Parathyroid adenoma (tissue), 2 donors: ENCODE measurements around the gene SFTPA2.

Source experiments
- H2AFZ ChIP-seq: fragments of 300-600 bp; sonication (generic); one replicate; pipeline ENCODE4 v1.7.0; 2017; ENCODE audit warnings: antibody characterized with exemption, mild to moderate bottlenecking
- H3K27ac ChIP-seq: fragments of 300-600 bp; sonication (generic); one replicate; pipeline ENCODE4 v1.7.0; 2017
- H3K27me3 ChIP-seq: fragments of 300-600 bp; sonication (generic); one replicate; pipeline ENCODE4 v1.7.0; 2017; ENCODE audit warnings: low read length; ENCODE audit not compliant: control insufficient read depth, insufficient read depth
- H3K36me3 ChIP-seq: fragments of 300-600 bp; sonication (generic); one replicate; pipeline ENCODE4 v1.7.0; 2017; ENCODE audit warnings: low read length; ENCODE audit not compliant: control insufficient read depth, insufficient read depth
- H3K4me1 ChIP-seq: fragments of 300-600 bp; sonication (generic); one replicate; pipeline ENCODE4 v1.7.0; 2017; ENCODE audit warnings: control low read depth
- H3K4me2 ChIP-seq: fragments of 300-600 bp; sonication (generic); one replicate; pipeline ENCODE4 v1.7.0; 2017; ENCODE audit warnings: low read length
- H3K4me3 ChIP-seq: fragments of 300-600 bp; sonication (generic); one replicate; pipeline ENCODE4 v1.7.0; 2017; ENCODE audit warnings: low read depth, low read length
- H3K79me2 ChIP-seq: fragments of 300-600 bp; sonication (generic); one replicate; pipeline ENCODE4 v1.7.0; 2017; ENCODE audit warnings: control low read depth
- H3K9ac ChIP-seq: fragments of 300-600 bp; sonication (generic); one replicate; pipeline ENCODE4 v1.7.0; 2017; ENCODE audit warnings: mild to moderate bottlenecking
- H3K9me3 ChIP-seq: fragments of 300-600 bp; sonication (generic); one replicate; pipeline ENCODE4 v1.7.0; 2017; ENCODE audit warnings: low read length; ENCODE audit not compliant: control insufficient read depth
- CTCF ChIP-seq: fragments of 300-600 bp; sonication (generic); IDR thresholded peaks from one replicate; pipeline ENCODE4 v1.7.0; 2017; ENCODE audit warnings: antibody characterized with exemption, mild to moderate bottlenecking
- donor health status: primary hyperparathyroidism.

Gene SFTPA2

DNA sequence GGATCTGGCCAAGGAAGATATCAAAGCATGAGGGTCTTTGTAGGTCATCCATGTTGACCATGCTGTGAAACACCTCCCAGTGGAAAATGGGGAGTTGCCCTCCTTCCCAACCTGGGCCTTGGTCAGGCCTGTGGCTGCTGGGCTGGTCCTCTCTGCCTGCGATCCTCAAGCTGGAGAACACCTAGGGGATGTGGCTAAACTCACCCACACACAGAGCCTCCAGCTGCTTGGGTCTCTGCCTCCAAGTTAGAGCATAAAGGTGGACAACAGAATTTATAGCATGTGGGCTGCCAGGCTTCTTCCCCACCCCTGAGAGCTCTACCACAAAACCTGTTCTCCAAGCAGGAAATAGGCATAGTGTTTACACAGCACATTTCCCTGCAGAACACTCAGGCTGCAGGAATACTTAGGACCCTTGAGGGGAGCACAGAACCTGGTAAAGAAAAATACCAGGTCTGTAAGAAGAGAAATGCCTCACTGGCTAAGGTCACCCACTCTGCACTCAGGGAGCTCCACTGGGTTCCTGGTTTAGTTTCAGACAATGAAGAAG lies at the start of gene SFTPA2:
SFTPA2 (minus strand) TSS at position 248 of the 550 bp plus-strand sequence. CDS start 924 bp downstream, outside the sequence.
- no peak within 1 kb of the TSS for H3K4me3 ChIP-seq
- no peak within 1 kb of the TSS for H2AFZ ChIP-seq
- H3K4me2 ChIP-seq = no peak within 1 kb of the TSS
- H3K79me2 ChIP-seq = no peaks in the 10 kb centered on the region
- peaks cover 2% of the 10 kb centered on the region for H3K4me1 ChIP-seq
- no peak within 1 kb of the TSS for H3K27ac ChIP-seq
- no peaks in the 10 kb centered on the region for H3K36me3 ChIP-seq
- no peaks in the 10 kb centered on the region for H3K9me3 ChIP-seq
- H3K9ac ChIP-seq = no peak within 1 kb of the TSS
- no peaks in the 10 kb centered on the region for H3K27me3 ChIP-seq
- no peak for TF ChIP-seq CTCF

DNA sequence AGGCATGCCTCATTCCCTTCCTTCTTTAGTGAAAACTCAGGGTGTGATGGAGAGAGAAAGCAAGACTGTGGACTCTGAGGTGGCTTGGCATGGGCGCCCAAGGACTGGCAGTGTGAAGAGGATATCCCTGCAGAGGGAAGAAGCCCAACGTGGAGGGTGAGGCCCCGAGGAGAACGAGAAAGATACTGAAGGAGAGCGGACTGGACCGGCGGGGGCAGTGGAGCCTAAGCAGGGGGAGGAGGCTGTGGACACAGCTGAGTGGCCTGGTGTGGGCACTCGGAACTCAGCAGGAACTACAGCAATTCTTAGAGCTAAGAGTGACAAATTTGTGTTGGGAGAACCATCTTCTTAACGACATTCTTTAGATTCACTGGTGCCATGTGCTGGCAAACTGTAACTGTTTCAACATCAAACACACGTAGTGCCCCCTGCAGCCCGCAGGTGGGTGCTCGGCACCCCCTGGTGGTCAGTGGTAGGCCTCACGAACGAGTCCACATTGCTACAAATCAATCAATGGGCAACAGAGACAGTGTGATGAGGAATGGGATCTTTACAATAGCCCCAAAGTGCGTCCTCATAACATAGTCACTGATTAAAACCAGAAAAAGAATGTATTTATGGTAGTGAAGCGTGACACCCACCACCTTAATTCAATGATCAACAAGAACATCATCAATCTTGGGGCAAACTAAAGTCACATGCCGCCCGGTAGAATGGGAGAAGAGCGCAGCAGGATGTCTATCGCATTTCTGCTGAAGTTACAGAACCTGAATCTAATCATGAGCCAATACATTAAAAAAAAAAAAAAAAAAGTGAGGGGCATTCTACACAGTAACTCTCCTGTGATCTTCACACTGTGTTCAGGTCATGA lies 48.5 kb upstream of the SFTPA2 start:
- TF ChIP-seq CTCF = peak; percentile 49
- Histone ChIP-seq H3K79me2 (no peaks in the 10 kb centered on the region), H3K27me3 (no peaks in the 10 kb centered on the region), H3K9ac (no peak overlapping the region), H3K4me2 (no peak overlapping the region), H2AFZ (no peak overlapping the region), H3K4me1 (no peaks in the 10 kb centered on the region), H3K4me3 (no peak overlapping the region), H3K36me3 (no peaks in the 10 kb centered on the region), H3K9me3 (no peaks in the 10 kb centered on the region), H3K27ac (no peak overlapping the region)

DNA sequence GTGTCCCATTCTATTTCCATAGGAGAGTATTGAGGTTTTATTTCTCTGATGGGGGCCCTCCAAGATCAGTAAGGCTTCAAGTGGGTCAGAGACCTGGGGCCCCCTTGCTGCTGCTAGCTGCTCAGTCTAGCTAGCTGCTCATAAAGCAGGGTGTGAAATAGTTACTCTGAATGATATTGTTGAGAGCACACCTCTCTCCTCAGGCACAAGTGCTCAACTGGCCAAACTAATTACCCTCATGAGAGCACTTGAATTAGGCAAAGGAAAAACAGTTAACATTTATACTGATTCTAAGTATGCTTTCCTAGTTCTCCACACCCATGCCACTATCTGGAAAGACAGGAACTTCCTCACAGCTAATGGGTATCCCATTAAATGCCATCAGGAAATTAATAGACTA lies 45.1 kb upstream of the SFTPA2 start:
- Histone ChIP-seq H3K79me2 (no peaks in the 10 kb centered on the region), H3K9me3 (no peaks in the 10 kb centered on the region), H3K27me3 (no peaks in the 10 kb centered on the region), H3K36me3 (peaks cover 2% of the 10 kb centered on the region), H3K27ac (no peak overlapping the region), H3K4me2 (no peak overlapping the region), H2AFZ (no peak overlapping the region), H3K9ac (no peak overlapping the region), H3K4me3 (no peak overlapping the region), H3K4me1 (no peaks in the 10 kb centered on the region)
- TF ChIP-seq CTCF = no peak

DNA sequence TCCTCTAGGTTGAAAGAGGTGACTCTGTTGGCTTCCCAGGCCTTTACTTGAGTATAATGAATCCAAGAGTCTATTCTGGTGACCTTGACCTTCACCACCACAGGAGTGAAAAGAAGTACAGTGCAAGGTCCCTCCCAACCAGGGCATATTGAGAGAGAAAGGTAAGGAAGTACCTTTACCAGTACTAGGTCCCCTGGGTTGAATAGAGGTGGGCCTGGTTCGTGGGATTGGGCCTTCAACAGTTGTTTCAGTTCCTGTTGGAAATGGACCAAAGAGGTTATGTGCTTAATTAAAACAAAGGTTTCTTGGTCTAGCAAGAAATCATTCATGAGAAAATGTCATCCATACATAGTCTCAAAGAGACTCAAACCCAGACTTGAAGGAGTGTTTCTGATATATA lies 44.1 kb upstream of the SFTPA2 start:
- no peak overlapping the region for H2AFZ ChIP-seq
- no peak overlapping the region for H3K27ac ChIP-seq
- H3K4me1 ChIP-seq = no peaks in the 10 kb centered on the region
- no peaks in the 10 kb centered on the region for H3K9me3 ChIP-seq
- H3K9ac ChIP-seq = no peak overlapping the region
- no peak for TF ChIP-seq CTCF
- no peak overlapping the region for H3K4me2 ChIP-seq
- peaks cover 2% of the 10 kb centered on the region for H3K36me3 ChIP-seq
- H3K4me3 ChIP-seq = no peak overlapping the region
- H3K79me2 ChIP-seq = no peaks in the 10 kb centered on the region
- no peaks in the 10 kb centered on the region for H3K27me3 ChIP-seq
